ENCODE data around the gene GTF2H4.
"Not testable (repeated sequence)": the region's sequence is repeated elsewhere in the genome, so short reads cannot be mapped to it uniquely, and the experiment has no call there.

DNA sequence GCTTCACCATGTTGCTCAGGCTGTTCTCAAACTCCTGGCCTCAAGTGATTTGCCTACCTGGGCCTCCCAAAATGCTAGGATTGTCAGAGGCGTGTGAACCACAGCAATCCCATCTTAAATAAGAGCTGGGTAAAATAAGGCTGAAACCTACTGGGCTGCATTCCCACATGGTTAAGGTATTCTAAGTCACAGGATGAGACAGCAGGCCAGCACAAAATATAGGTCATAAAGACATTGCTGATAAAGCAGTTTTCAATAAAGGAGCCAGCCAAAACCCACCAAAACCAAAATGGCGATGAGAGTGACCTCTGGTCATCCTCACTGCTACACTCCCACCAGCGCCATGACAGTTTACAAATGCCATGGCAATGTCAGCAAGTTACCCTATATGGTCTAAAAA is 34.2 kb upstream of the GTF2H4 start:
- TF ChIP-seq, protein P1, sequence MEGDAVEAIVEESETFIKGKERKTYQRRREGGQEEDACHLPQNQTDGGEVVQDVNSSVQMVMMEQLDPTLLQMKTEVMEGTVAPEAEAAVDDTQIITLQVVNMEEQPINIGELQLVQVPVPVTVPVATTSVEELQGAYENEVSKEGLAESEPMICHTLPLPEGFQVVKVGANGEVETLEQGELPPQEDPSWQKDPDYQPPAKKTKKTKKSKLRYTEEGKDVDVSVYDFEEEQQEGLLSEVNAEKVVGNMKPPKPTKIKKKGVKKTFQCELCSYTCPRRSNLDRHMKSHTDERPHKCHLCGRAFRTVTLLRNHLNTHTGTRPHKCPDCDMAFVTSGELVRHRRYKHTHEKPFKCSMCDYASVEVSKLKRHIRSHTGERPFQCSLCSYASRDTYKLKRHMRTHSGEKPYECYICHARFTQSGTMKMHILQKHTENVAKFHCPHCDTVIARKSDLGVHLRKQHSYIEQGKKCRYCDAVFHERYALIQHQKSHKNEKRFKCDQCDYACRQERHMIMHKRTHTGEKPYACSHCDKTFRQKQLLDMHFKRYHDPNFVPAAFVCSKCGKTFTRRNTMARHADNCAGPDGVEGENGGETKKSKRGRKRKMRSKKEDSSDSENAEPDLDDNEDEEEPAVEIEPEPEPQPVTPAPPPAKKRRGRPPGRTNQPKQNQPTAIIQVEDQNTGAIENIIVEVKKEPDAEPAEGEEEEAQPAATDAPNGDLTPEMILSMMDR (IDR thresholded peaks at IDR 0.05; ENCODE audit: poor library complexity): not testable (repeated sequence)
- not testable (repeated sequence) for TF ChIP-seq EZH2 (IDR thresholded peaks at IDR 0.05; ENCODE audit: borderline replicate concordance)

All from hepatocyte (in vitro differentiated cells).